Natural killer cell treated with Interleukin-12 subunit alpha and Interleukin-12 subunit beta and Interleukin-15 and Interleukin-18, amount 100 ng/mL, for 72 hours (primary cell): ENCODE measurements around the gene SSH2. TPM values are rescaled to one million over a fixed set of nuclear protein-coding genes. Genes with fewer than 3 reads are reported as not detected.
A peak's percentile ranks its signal among the peaks of the same experiment; 100 is the strongest.
"Not testable (repeated sequence)": the region's sequence is repeated elsewhere in the genome, so short reads cannot be mapped to it uniquely, and the experiment has no call there.

Source experiments
- ATAC-seq, 2 donors: fragments of 150-1000 bp; cut with Tn5 transposase in 1 of 2; sonication (Bioruptor Pico), chemical (Tn5 transposase) in 1 of 2; 2 replicates each; pipeline ENCODE4 v1.10.0; 2021
- DNase-seq: peaks from one replicate; pipeline ENCODE4 v3.0.0; 2022; ENCODE audit warnings: low spot score
- H3K27ac Mint-ChIP-seq, 2 donors: 1 replicate in 1 of 2; 2 replicates in 1 of 2; pipeline ENCODE4 v1.8.0; 2022; ENCODE audit warnings: mixed read lengths in 2 of 2, mild to moderate bottlenecking in 1 of 2, moderate library complexity in 1 of 2
- H3K27me3 Mint-ChIP-seq, 2 donors: 1 replicate in 1 of 2; 2 replicates in 1 of 2; pipeline ENCODE4 v1.8.0; 2022; ENCODE audit warnings: mixed read lengths in 2 of 2
- H3K36me3 Mint-ChIP-seq: one replicate; pipeline ENCODE4 v1.8.0; 2022; ENCODE audit warnings: mixed read lengths
- H3K4me1 Mint-ChIP-seq, 2 donors: 1 replicate in 1 of 2; 2 replicates in 1 of 2; pipeline ENCODE4 v1.8.0; 2022; ENCODE audit warnings: low read depth in 2 of 2, mixed read lengths in 2 of 2, mild to moderate bottlenecking in 1 of 2
- H3K4me3 Mint-ChIP-seq: one replicate; pipeline ENCODE4 v1.8.0; 2022; ENCODE audit warnings: mixed read lengths
- H3K9me3 Mint-ChIP-seq: 2 replicates; pipeline ENCODE4 v1.8.0; 2022; ENCODE audit warnings: mixed read lengths
- total RNA-seq, 2 donors: library from RNA; stranded (reverse); gene quantifications; one replicate each; pipeline ENCODE4 v1.2.3, GENCODE V29; 2022

The SSH2 gene
- total RNA-seq, 2 donors from 2014 or later = 44.4 to 72.2 TPM

DNA sequence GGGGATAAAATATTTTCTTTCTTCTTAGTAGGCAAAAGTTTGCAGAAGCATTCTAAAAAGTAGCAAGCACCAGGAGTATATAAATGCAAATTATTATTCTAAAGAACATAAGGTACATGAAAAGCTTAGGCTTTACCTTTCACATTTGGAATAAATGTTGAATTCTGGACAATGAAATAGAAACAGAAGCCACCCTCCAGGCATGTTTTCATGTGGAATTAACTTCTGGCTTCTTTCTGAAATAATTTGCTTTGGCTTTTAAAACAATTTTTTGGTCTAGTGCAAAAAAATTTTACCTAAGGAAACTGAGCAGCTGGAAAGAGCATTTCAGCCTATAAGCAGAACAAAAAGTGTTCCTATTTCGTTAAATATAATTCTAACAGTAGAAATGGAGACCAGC, 197.8 kb downstream of the SSH2 start:
- H3K27ac Mint-ChIP-seq = peak overlapping the region; percentile 27 to 75
- peaks cover 23% of the 10 kb centered on the region for H3K36me3 Mint-ChIP-seq

DNA sequence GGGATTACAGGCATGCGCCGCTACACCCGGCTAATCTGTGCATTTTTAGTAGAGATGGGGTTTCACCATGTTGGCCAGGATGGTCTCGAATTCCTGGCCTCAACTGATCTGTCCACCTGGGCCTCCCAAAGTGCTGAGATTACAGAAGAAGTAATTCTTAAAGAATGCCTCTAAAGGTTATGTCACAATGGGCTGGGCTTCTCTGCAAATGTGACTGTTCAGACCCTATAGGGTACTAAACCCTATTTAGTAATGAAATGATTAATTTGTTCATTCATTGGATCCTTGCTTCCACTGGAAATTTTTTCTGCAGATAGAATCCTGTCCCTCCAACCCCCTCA, 198.5 kb downstream of the SSH2 start:
- Mint-ChIP-seq H3K27ac (peak overlapping the region; percentile 27 to 75), H3K36me3 (peaks cover 23% of the 10 kb centered on the region), H3K27me3 (no peaks in the 10 kb centered on the region), H3K9me3 (peaks cover 2% of the 10 kb centered on the region), H3K4me1 (peaks cover 43 to 54% of the 10 kb centered on the region in 2 donors), H3K4me3 (no peak overlapping the region)
- DNase-seq = no peak
- no peak for ATAC-seq

More for the DNA sequence above, 197.8 kb downstream of the SSH2 start:
- no peaks in the 10 kb centered on the region for H3K27me3 Mint-ChIP-seq
- peaks cover 2% of the 10 kb centered on the region for H3K9me3 Mint-ChIP-seq
- H3K4me3 Mint-ChIP-seq = no peak overlapping the region
- DNase-seq (no peak), ATAC-seq (no peak)
- peaks cover 38 to 48% of the 10 kb centered on the region in 2 donors for H3K4me1 Mint-ChIP-seq

DNA sequence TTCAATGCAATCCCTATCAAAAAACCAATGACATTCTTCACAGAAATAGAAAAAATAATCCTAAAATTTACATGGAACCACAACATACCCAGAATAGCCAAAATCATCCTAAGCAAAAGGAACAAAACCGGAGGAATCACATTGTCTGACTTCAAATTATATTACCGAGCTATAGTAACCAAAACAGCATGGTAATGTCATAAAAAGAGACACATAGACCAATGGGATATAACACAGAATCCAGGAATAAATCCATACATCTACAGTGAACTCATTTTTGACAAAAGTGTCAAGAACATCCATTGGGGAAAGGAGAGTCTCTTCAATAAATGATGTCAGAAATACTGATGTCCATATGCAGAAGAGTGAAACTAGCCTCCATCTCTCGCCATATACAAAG, 201.5 kb downstream of the SSH2 start:
- H3K4me3 Mint-ChIP-seq = peak overlapping the region; percentile 3
- peaks cover 23% of the 10 kb centered on the region for H3K36me3 Mint-ChIP-seq
- no peak for ATAC-seq
- DNase-seq = no peak
- peak overlapping the region; percentile 79 to 84 for H3K27ac Mint-ChIP-seq
- peaks cover 58 to 74% of the 10 kb centered on the region in 2 donors for H3K4me1 Mint-ChIP-seq
- H3K27me3 Mint-ChIP-seq = no peaks in the 10 kb centered on the region
- H3K9me3 Mint-ChIP-seq = peaks cover 2% of the 10 kb centered on the region

DNA sequence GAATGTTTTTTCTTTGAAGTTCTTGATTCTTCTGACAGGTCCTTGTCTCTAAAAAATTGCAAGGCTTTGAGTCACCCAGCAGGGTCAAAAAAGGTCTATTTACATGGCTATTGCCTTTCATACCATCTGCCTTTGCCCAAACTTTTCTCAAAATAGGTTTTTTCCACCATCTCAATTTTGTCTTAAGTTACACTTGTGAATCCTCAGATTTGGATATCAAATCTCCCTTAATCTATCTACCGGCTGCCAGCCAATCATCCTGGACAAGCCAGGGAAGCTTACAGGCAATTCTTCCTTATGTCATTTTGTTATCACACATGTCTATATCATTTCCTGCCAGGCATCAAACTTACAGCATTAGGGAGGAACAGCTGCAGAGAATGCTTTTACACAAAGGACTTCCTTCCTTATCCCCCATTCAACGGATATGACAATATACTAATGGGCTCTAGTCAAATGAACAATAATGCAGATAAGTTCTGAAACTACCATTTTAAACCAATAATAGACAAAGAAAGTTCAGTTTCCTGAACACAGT, 203.2 kb downstream of the SSH2 start:
- ATAC-seq (peak; percentile 59 to 79), DNase-seq (no peak)
- H3K9me3 Mint-ChIP-seq = peaks cover 2% of the 10 kb centered on the region
- H3K4me3 Mint-ChIP-seq = peak overlapping the region; percentile 68
- peak overlapping the region; percentile 79 to 84 for H3K27ac Mint-ChIP-seq
- no peaks in the 10 kb centered on the region for H3K27me3 Mint-ChIP-seq
- H3K4me1 Mint-ChIP-seq = peaks cover 66 to 77% of the 10 kb centered on the region in 2 donors
- peaks cover 23% of the 10 kb centered on the region for H3K36me3 Mint-ChIP-seq

DNA sequence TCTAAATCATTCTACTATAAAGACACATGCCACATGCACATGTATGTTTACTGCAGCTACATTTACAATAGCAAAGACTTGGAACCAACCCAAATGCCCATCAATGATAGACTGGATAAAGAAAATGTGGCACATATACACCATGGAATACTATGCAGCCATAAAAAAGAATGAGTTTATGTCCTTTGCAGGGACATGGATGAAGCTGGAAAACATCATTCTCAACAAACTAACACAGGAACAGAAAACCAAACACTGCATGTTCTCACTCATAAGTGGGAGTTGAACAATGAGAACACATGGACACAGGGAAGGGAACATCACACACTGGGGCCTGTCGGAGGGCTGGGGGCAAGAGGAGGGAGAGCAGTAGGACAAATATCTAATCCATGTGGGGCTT, 204.6 kb downstream of the SSH2 start:
- DNase-seq, H3K27me3 Mint-ChIP-seq, H3K9me3 Mint-ChIP-seq, ATAC-seq: not testable (repeated sequence)
- H3K27ac Mint-ChIP-seq = peak overlapping the region; percentile 79 to 84
- H3K4me3 Mint-ChIP-seq = peak overlapping the region; percentile 68
- H3K36me3 Mint-ChIP-seq = peaks cover 23% of the 10 kb centered on the region
- H3K4me1 Mint-ChIP-seq = peaks cover 73 to 85% of the 10 kb centered on the region in 2 donors

DNA sequence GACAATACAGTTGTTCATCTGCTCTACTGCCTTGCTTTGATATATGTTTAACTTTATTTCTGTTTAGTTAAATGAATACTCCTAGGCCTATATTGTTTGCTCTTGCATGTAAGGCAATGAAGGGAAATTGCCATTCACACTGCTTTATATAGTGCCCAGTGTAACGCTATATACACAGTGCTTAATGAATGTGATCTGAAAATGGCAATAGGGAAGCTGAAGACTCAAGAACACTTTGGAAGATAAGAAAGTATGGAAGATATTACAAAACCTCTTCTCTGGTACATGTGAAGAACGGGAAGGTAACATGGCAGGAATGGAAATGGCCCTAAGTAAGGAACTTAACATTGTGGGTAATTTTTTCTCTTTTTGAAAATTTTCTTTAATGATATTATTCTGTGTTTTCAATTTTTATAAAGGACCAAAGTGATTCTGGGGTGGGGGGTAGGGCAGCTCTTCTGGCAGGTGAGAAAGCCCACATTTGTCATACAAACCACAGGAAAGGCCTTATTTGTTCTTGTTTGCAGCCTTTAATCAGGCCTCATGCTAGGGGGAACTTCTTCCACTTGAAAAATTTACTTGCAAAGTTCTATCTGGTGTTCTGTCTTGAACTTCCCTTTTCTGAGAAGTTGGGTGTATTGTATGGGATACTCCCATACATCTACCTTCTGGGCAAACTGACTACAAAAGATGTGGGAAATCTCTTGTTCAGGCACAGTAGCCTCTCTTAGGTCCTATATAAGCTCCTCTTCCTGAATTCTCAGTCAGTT, 206.6 kb downstream of the SSH2 start:
- DNase-seq = no peak
- Mint-ChIP-seq H3K9me3 (peaks cover 2% of the 10 kb centered on the region), H3K4me1 (peaks cover 61 to 73% of the 10 kb centered on the region in 2 donors), H3K36me3 (peaks cover 12% of the 10 kb centered on the region), H3K27ac (peak overlapping the region; percentile 70 to 89), H3K4me3 (peak overlapping the region; percentile 77), H3K27me3 (no peaks in the 10 kb centered on the region)
- peak in 1 of 2 donors; percentile 20 for ATAC-seq

DNA sequence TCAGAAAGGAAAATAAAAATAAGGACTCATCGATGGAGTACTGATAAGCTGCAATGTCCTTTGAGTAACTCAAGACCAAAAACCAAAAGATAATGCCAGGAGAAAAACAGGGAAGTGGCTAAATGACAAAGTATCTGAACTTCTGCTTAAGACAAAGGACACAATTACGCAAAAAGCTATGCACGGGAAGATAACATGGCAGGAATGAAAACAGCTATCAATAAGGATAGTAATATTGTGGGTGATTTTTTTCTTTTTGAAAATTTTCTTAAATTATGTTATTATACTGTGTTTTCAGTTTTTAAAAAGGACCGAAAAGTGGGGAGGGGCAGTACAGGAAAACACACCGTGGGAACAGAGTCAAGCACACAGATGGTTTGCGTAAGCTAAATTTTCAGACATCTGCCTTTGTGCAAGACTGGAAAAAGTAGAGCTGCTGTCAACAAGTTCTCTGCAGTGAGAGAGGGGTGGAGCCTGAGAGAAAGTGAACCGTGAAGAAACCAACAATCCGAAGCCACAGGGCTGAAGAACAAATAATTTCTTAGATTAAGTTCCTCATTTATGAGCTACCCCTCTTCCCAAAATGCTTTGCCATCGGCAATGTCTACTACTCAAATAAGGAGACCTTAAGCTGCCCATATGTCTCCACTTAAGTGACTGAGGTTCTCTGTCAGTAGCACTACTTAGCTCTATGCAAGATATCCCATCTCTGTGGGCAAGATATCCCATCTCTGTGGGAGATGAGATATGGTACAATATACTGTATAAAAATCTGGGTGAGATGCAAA, 207.4 kb downstream of the SSH2 start:
- DNase-seq = peak; percentile 71

DNA sequence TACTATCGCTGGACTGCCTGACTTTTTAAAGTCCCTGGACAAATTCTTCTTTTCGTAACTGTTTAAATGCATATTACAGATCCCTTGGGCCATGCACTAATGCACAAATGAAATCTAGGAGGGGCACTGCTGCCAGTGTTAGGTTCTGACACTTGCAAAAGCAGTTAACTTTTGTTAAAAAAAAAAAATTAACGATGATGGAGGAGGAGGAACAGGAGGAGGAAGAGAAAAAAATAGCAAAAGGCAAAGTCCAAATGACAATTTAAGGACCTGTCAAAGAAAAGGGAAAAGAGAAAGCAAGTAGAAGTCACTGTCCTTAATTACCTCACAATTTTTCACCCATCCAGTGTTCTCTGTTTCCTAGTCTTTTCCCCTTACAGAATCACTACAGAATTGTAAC, 209.5 kb downstream of the SSH2 start:
- peaks cover 3% of the 10 kb centered on the region for H3K9me3 Mint-ChIP-seq
- no peaks in the 10 kb centered on the region for H3K36me3 Mint-ChIP-seq
- H3K4me1 Mint-ChIP-seq = peaks cover 59 to 60% of the 10 kb centered on the region in 2 donors
- H3K27ac Mint-ChIP-seq = peak overlapping the region; percentile 70 to 89
- H3K4me3 Mint-ChIP-seq = no peak overlapping the region
- no peak for DNase-seq
- H3K27me3 Mint-ChIP-seq = no peaks in the 10 kb centered on the region
- no peak for ATAC-seq

More for the DNA sequence above, 207.4 kb downstream of the SSH2 start:
- Mint-ChIP-seq H3K27me3 (no peaks in the 10 kb centered on the region), H3K4me3 (peak overlapping the region; percentile 77), H3K4me1 (peaks cover 58 to 64% of the 10 kb centered on the region in 2 donors), H3K36me3 (peaks cover 3% of the 10 kb centered on the region), H3K9me3 (peaks cover 2% of the 10 kb centered on the region), H3K27ac (peak overlapping the region; percentile 70 to 89)
- ATAC-seq = peak; percentile 71 to 86

DNA sequence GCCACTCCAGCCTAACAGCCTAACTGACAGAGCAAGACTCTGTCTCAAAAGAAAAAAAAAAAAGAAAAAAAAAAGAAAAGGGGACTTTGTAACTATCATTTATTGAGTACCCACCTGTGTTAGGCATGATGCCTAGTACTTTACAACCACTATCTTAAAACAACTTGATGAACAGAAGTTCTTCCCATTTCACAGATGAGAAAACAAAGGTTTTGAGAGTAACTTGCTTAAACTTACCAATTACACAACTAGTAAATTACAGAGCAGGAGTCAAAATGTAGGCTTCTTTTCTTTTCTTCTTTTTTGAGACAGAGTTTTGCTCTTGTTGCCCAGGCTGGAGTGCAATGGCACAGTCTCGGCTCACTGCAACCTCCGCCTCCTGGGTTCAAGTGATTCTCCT, 210.6 kb downstream of the SSH2 start:
- H3K4me3 Mint-ChIP-seq = no peak overlapping the region
- no peak overlapping the region for H3K27ac Mint-ChIP-seq

DNA sequence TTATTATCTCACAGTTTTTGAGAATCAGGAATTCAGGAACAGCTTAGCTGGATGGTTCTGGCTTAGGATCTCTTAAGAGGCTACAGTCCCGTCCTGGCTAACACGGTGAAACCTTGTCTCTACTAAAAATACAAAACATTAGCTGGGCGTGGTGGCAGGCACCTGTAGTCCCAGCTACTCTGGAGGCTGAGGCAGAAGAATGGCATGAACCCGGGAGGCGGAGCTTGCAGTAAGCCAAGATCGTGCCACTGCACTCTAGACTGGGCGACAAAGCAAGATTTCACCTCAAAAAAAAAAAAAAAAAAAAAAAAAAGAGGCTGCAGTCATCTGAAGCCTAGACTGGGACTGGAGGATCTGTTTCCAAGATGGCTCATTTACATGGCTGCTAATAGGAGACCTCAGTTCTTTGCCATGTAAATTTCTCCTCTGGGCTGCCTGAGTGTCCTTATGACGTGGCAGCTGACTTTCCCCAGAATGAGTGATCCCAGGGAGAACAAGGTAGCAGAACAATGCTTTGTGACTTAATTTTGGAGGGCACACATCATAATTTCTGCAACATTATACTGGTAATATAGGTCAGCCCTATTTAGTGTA, 211.5 kb downstream of the SSH2 start:
- no peak for ATAC-seq
- peak overlapping the region in 1 of 2 donors; percentile 13 for H3K27ac Mint-ChIP-seq

More for the DNA sequence above, 210.6 kb downstream of the SSH2 start:
- H3K4me1 Mint-ChIP-seq = peaks cover 57 to 67% of the 10 kb centered on the region in 2 donors
- no peaks in the 10 kb centered on the region for H3K36me3 Mint-ChIP-seq
- ATAC-seq (no peak), DNase-seq (no peak)
- H3K9me3 Mint-ChIP-seq = peaks cover 3% of the 10 kb centered on the region
- H3K27me3 Mint-ChIP-seq = no peaks in the 10 kb centered on the region

DNA sequence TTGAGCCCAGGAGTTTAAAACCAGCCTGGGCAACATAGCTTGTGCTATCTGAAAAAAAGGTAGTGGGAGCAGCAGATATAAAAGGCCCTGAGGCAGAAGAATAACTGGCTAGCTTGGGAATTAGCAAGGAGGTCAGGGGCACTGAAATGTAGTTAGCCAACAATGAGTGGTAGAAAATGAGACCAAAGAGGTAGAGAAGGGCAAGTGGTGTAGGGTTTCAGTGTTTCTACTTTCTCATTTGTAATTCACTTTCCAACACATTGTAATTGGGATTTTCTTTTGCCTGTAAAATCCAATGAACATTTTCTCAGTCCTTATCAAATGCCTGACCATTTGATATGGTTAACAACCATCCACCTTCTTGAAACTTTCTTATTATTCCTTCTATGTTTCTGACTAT, 212.2 kb downstream of the SSH2 start:
- H3K4me3 Mint-ChIP-seq = no peak overlapping the region
- no peaks in the 10 kb centered on the region for H3K36me3 Mint-ChIP-seq
- H3K27me3 Mint-ChIP-seq = no peaks in the 10 kb centered on the region
- ATAC-seq (no peak), DNase-seq (no peak)
- peaks cover 3% of the 10 kb centered on the region for H3K9me3 Mint-ChIP-seq
- H3K4me1 Mint-ChIP-seq = peaks cover 52 to 67% of the 10 kb centered on the region in 2 donors
- H3K27ac Mint-ChIP-seq = peak overlapping the region in 1 of 2 donors; percentile 2

More for the DNA sequence above, 211.5 kb downstream of the SSH2 start:
- H3K27me3 Mint-ChIP-seq = no peaks in the 10 kb centered on the region
- H3K9me3 Mint-ChIP-seq = peaks cover 3% of the 10 kb centered on the region
- no peaks in the 10 kb centered on the region for H3K36me3 Mint-ChIP-seq
- H3K4me3 Mint-ChIP-seq = no peak overlapping the region
- peaks cover 57 to 70% of the 10 kb centered on the region in 2 donors for H3K4me1 Mint-ChIP-seq
- no peak for DNase-seq

DNA sequence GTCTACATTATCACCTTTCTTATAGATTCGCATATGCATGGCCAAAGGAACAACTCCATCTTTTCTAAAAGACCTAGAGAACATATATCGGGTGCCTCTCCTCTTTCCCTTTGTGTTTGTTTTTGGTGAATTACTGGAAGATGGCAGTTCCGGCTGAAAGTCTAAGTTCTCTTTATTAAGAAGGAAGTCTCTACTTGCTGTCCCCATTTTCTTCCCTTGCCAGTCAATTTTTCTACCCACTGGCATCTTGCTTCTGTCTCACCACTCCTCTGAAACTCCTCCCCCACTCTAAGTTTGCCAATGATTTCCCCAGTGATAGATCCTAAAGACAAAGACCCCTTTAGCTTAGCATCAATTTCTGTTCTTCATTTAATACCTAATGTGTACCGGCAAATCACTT, 213.5 kb downstream of the SSH2 start:
- H3K4me3 Mint-ChIP-seq = no peak overlapping the region
- H3K27me3 Mint-ChIP-seq = no peaks in the 10 kb centered on the region
- ATAC-seq (no peak), DNase-seq (no peak)
- peaks cover 3% of the 10 kb centered on the region for H3K9me3 Mint-ChIP-seq
- H3K27ac Mint-ChIP-seq = peak overlapping the region; percentile 20 to 37
- H3K4me1 Mint-ChIP-seq = peaks cover 46 to 61% of the 10 kb centered on the region in 2 donors
- H3K36me3 Mint-ChIP-seq = no peaks in the 10 kb centered on the region

DNA sequence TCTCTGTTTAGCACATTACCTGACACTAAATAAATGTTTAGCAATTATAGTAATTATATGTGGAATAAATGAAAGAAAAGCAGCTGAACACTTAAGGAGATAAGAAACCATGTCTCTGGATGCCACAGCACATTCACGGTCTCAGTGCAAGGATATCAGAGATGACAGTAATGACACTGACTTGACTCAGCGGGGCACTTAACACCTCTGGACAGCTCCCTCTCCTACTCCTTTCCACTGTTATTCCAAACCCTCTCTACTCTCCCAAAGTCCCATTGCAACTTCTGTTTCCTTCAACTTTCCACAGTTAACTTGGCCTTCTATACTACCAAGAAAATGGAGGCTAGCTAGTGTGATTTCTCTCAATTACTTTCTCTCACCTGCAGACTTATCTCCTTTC, 214.3 kb downstream of the SSH2 start:
- Mint-ChIP-seq H3K4me1 (peaks cover 47 to 61% of the 10 kb centered on the region in 2 donors), H3K4me3 (no peak overlapping the region), H3K36me3 (no peaks in the 10 kb centered on the region), H3K27me3 (no peaks in the 10 kb centered on the region), H3K27ac (peak overlapping the region; percentile 20 to 37), H3K9me3 (peaks cover 3% of the 10 kb centered on the region)
- no peak for ATAC-seq
- no peak for DNase-seq
